ENCODE data around the gene RNF217.

RNF217 gene

GRCh38 chr6:125102891-125103290 lies 140.7 kb downstream of the RNF217 start:
- 88 to 100% methylated on average over 2 of the region's 2 CpGs for WGBS, 2 experiments
- Histone ChIP-seq H3K4me1 (ENCODE audit: control insufficient read depth, insufficient read depth, low read length) (peaks cover 38% of the 10 kb centered on the region), H3K36me3 (ENCODE audit: control insufficient read depth, insufficient read depth, low read length) (no peaks in the 10 kb centered on the region), H3K27ac (ENCODE audit: insufficient read depth, low read depth, low read length, poor library complexity, severe bottlenecking) (peak overlapping the region; percentile 33), H3K9me3 (ENCODE audit: control insufficient read depth, low read length) (no peaks in the 10 kb centered on the region), H3K27me3 (ENCODE audit: control insufficient read depth, insufficient read depth, low read length, poor library complexity, severe bottlenecking) (no peaks in the 10 kb centered on the region), H3K4me3 (ENCODE audit: insufficient read depth, low read depth, low read length) (no peak overlapping the region)

GRCh38 chr6:125104425-125104824 lies 142.2 kb downstream of the RNF217 start:
- H3K4me1 ChIP-seq (ENCODE audit: control insufficient read depth, insufficient read depth, low read length): peaks cover 38% of the 10 kb centered on the region
- H3K36me3 ChIP-seq (ENCODE audit: control insufficient read depth, insufficient read depth, low read length): no peaks in the 10 kb centered on the region
- peak overlapping the region; percentile 70 for H3K27ac ChIP-seq (ENCODE audit: insufficient read depth, low read depth, low read length, poor library complexity, severe bottlenecking)
- no peaks in the 10 kb centered on the region for H3K27me3 ChIP-seq (ENCODE audit: control insufficient read depth, insufficient read depth, low read length, poor library complexity, severe bottlenecking)
- WGBS, 2 experiments: 0% methylated on average over 4 of the region's 4 CpGs
- H3K9me3 ChIP-seq (ENCODE audit: control insufficient read depth, low read length): no peaks in the 10 kb centered on the region
- H3K4me3 ChIP-seq (ENCODE audit: insufficient read depth, low read depth, low read length): no peak overlapping the region

- no peak overlapping the region for H3K27ac ChIP-seq (ENCODE audit: insufficient read depth, low read depth, low read length, poor library complexity, severe bottlenecking)
- H3K4me1 ChIP-seq (ENCODE audit: control insufficient read depth, insufficient read depth, low read length): peaks cover 30% of the 10 kb centered on the region
- no peak overlapping the region for H3K4me3 ChIP-seq (ENCODE audit: insufficient read depth, low read depth, low read length)
- no peaks in the 10 kb centered on the region for H3K27me3 ChIP-seq (ENCODE audit: control insufficient read depth, insufficient read depth, low read length, poor library complexity, severe bottlenecking)
- H3K36me3 ChIP-seq (ENCODE audit: control insufficient read depth, insufficient read depth, low read length): no peaks in the 10 kb centered on the region
- H3K9me3 ChIP-seq (ENCODE audit: control insufficient read depth, low read length): no peaks in the 10 kb centered on the region
- 100% methylated on average over 2 of the region's 5 CpGs for WGBS, 2 experiments
These were observed 144.8 kb downstream of the RNF217 start for GRCh38 chr6:125107048-125107447.

GRCh38 chr6:125107896-125108295 lies 145.7 kb downstream of the RNF217 start:
- Histone ChIP-seq H3K36me3 (ENCODE audit: control insufficient read depth, insufficient read depth, low read length) (no peaks in the 10 kb centered on the region), H3K9me3 (ENCODE audit: control insufficient read depth, low read length) (no peaks in the 10 kb centered on the region), H3K4me1 (ENCODE audit: control insufficient read depth, insufficient read depth, low read length) (peaks cover 23% of the 10 kb centered on the region), H3K4me3 (ENCODE audit: insufficient read depth, low read depth, low read length) (no peak overlapping the region), H3K27me3 (ENCODE audit: control insufficient read depth, insufficient read depth, low read length, poor library complexity, severe bottlenecking) (no peaks in the 10 kb centered on the region), H3K27ac (ENCODE audit: insufficient read depth, low read depth, low read length, poor library complexity, severe bottlenecking) (no peak overlapping the region)
- 90 to 98% methylated on average over 2 to 3 of the region's 3 CpGs for WGBS, 2 experiments

- no peak overlapping the region for H3K4me3 ChIP-seq (ENCODE audit: insufficient read depth, low read depth, low read length)
- no CpG with 5 or more reads among the region's 1 CpG for WGBS, 2 experiments
- no peaks in the 10 kb centered on the region for H3K36me3 ChIP-seq (ENCODE audit: control insufficient read depth, insufficient read depth, low read length)
- peaks cover 2% of the 10 kb centered on the region for H3K4me1 ChIP-seq (ENCODE audit: control insufficient read depth, insufficient read depth, low read length)
- no peak overlapping the region for H3K27ac ChIP-seq (ENCODE audit: insufficient read depth, low read depth, low read length, poor library complexity, severe bottlenecking)
- no peaks in the 10 kb centered on the region for H3K9me3 ChIP-seq (ENCODE audit: control insufficient read depth, low read length)
- no peaks in the 10 kb centered on the region for H3K27me3 ChIP-seq (ENCODE audit: control insufficient read depth, insufficient read depth, low read length, poor library complexity, severe bottlenecking)
These were observed 147.8 kb downstream of the RNF217 start for GRCh38 chr6:125110056-125110455.

GRCh38 chr6:125111219-125111983 lies 149.2 kb downstream of the RNF217 start:
- Histone ChIP-seq H3K27me3 (ENCODE audit: control insufficient read depth, insufficient read depth, low read length, poor library complexity, severe bottlenecking) (no peaks in the 10 kb centered on the region), H3K9me3 (ENCODE audit: control insufficient read depth, low read length) (no peaks in the 10 kb centered on the region), H3K27ac (ENCODE audit: insufficient read depth, low read depth, low read length, poor library complexity, severe bottlenecking) (no peak overlapping the region), H3K4me1 (ENCODE audit: control insufficient read depth, insufficient read depth, low read length) (no peaks in the 10 kb centered on the region), H3K4me3 (ENCODE audit: insufficient read depth, low read depth, low read length) (no peak overlapping the region), H3K36me3 (ENCODE audit: control insufficient read depth, insufficient read depth, low read length) (no peaks in the 10 kb centered on the region)
- WGBS, 2 experiments: 85 to 95% methylated on average over 2 to 3 of the region's 4 CpGs

- no peaks in the 10 kb centered on the region for H3K36me3 ChIP-seq (ENCODE audit: control insufficient read depth, insufficient read depth, low read length)
- H3K27me3 ChIP-seq (ENCODE audit: control insufficient read depth, insufficient read depth, low read length, poor library complexity, severe bottlenecking): no peaks in the 10 kb centered on the region
- no peak overlapping the region for H3K27ac ChIP-seq (ENCODE audit: insufficient read depth, low read depth, low read length, poor library complexity, severe bottlenecking)
- H3K4me1 ChIP-seq (ENCODE audit: control insufficient read depth, insufficient read depth, low read length): no peaks in the 10 kb centered on the region
- no peak overlapping the region for H3K4me3 ChIP-seq (ENCODE audit: insufficient read depth, low read depth, low read length)
- no peaks in the 10 kb centered on the region for H3K9me3 ChIP-seq (ENCODE audit: control insufficient read depth, low read length)
These were observed 150.7 kb downstream of the RNF217 start for GRCh38 chr6:125112934-125113333.

GRCh38 chr6:125114248-125114858 lies 152.1 kb downstream of the RNF217 start:
- Histone ChIP-seq H3K9me3 (ENCODE audit: control insufficient read depth, low read length) (no peaks in the 10 kb centered on the region), H3K27ac (ENCODE audit: insufficient read depth, low read depth, low read length, poor library complexity, severe bottlenecking) (no peak overlapping the region), H3K36me3 (ENCODE audit: control insufficient read depth, insufficient read depth, low read length) (no peaks in the 10 kb centered on the region), H3K4me3 (ENCODE audit: insufficient read depth, low read depth, low read length) (no peak overlapping the region), H3K27me3 (ENCODE audit: control insufficient read depth, insufficient read depth, low read length, poor library complexity, severe bottlenecking) (no peaks in the 10 kb centered on the region), H3K4me1 (ENCODE audit: control insufficient read depth, insufficient read depth, low read length) (no peaks in the 10 kb centered on the region)
- WGBS, 2 experiments: 0% methylated on average over 1 of the region's 1 CpG; no CpG with 5 or more reads in 1 of the 2 experiments

- H3K9me3 ChIP-seq (ENCODE audit: control insufficient read depth, low read length): no peaks in the 10 kb centered on the region
- H3K36me3 ChIP-seq (ENCODE audit: control insufficient read depth, insufficient read depth, low read length): no peaks in the 10 kb centered on the region
- H3K27me3 ChIP-seq (ENCODE audit: control insufficient read depth, insufficient read depth, low read length, poor library complexity, severe bottlenecking): no peaks in the 10 kb centered on the region
- no peak overlapping the region for H3K27ac ChIP-seq (ENCODE audit: insufficient read depth, low read depth, low read length, poor library complexity, severe bottlenecking)
- WGBS, 2 experiments: 88 to 100% methylated on average over 1 of the region's 1 CpG
- H3K4me3 ChIP-seq (ENCODE audit: insufficient read depth, low read depth, low read length): no peak overlapping the region
- no peaks in the 10 kb centered on the region for H3K4me1 ChIP-seq (ENCODE audit: control insufficient read depth, insufficient read depth, low read length)
These were observed 153.9 kb downstream of the RNF217 start for GRCh38 chr6:125116170-125116569.

GRCh38 chr6:125116710-125117109 lies 154.5 kb downstream of the RNF217 start:
- Histone ChIP-seq H3K27ac (ENCODE audit: insufficient read depth, low read depth, low read length, poor library complexity, severe bottlenecking) (no peak overlapping the region), H3K9me3 (ENCODE audit: control insufficient read depth, low read length) (no peaks in the 10 kb centered on the region), H3K4me1 (ENCODE audit: control insufficient read depth, insufficient read depth, low read length) (no peaks in the 10 kb centered on the region), H3K4me3 (ENCODE audit: insufficient read depth, low read depth, low read length) (no peak overlapping the region), H3K36me3 (ENCODE audit: control insufficient read depth, insufficient read depth, low read length) (no peaks in the 10 kb centered on the region), H3K27me3 (ENCODE audit: control insufficient read depth, insufficient read depth, low read length, poor library complexity, severe bottlenecking) (no peaks in the 10 kb centered on the region)
- 90 to 91% methylated on average over 2 of the region's 4 CpGs for WGBS, 2 experiments

All from ectodermal cell (in vitro differentiated cells).